SK-N-SH treated with all-trans-retinoic acid at 6 μM for 48 hours (cell line): ENCODE measurements around the gene TMEM82.

Experiments
- CSDC2 ChIP-seq: fragments of 250-450 bp; sonication (Bioruptor Pico); IDR thresholded peaks from 2 replicates; pipeline ENCODE4 v1.5.0; 2020; ENCODE audit warnings: mild to moderate bottlenecking, moderate library complexity
- OSR1 ChIP-seq: fragments of 250-450 bp; sonication (Bioruptor Pico); IDR thresholded peaks from 2 replicates; pipeline ENCODE4 v1.8.0; 2022; ENCODE audit warnings: moderate library complexity, mild to moderate bottlenecking, inconsistent platforms
- RARB ChIP-seq: fragments of 250-450 bp; sonication (Bioruptor Pico); IDR thresholded peaks from 2 replicates; pipeline ENCODE4 v1.8.0; 2021; ENCODE audit warnings: mild to moderate bottlenecking, moderate library complexity
- TCF4 ChIP-seq: fragments of 250-450 bp; sonication (Bioruptor Pico); IDR thresholded peaks from 2 replicates; pipeline ENCODE4 v1.8.0; 2021; ENCODE audit warnings: mild to moderate bottlenecking, moderate library complexity, borderline replicate concordance
- TOX ChIP-seq: fragments of 250-450 bp; sonication (Bioruptor Pico); IDR thresholded peaks from 2 replicates; pipeline ENCODE4 v1.8.0; 2021; ENCODE audit warnings: mild to moderate bottlenecking, moderate library complexity, borderline replicate concordance
- TSHZ2 ChIP-seq: fragments of 250-450 bp; sonication (Bioruptor Pico); IDR thresholded peaks from 2 replicates; pipeline ENCODE4 v1.5.0; 2020; ENCODE audit warnings: mild to moderate bottlenecking, moderate library complexity
- ZC3H10 ChIP-seq: fragments of 250-450 bp; sonication (Bioruptor Pico); IDR thresholded peaks from 2 replicates; pipeline ENCODE4 v1.5.1; 2021; ENCODE audit warnings: mild to moderate bottlenecking, moderate library complexity
- ZFP3 ChIP-seq: fragments of 250-450 bp; sonication (Bioruptor Pico); IDR thresholded peaks from 2 replicates; pipeline ENCODE4 v1.5.0; 2020; ENCODE audit warnings: mild to moderate bottlenecking, moderate library complexity
- ZFP30 ChIP-seq: fragments of 450-650 bp; formaldehyde crosslinking; IDR thresholded peaks from 2 replicates; pipeline ENCODE4 v1.5.0; 2022; ENCODE audit warnings: mild to moderate bottlenecking, moderate library complexity
- ZNF565 ChIP-seq: fragments of 450-650 bp; formaldehyde crosslinking; conservative IDR thresholded peaks from 2 replicates; pipeline ENCODE4 v1.5.0; 2020; ENCODE audit warnings: low read depth, mild to moderate bottlenecking, moderate library complexity
- TF ChIP-seq, protein P1 (sequence below): fragments of 250-450 bp; sonication (Bioruptor Pico); IDR thresholded peaks from 2 replicates; pipeline ENCODE4 v1.8.0; 2020; ENCODE audit warnings: mild to moderate bottlenecking, moderate library complexity, borderline replicate concordance

- TF ChIP-seq RARB (CRISPR knock-in tag): no peak
- TF ChIP-seq, protein P1, sequence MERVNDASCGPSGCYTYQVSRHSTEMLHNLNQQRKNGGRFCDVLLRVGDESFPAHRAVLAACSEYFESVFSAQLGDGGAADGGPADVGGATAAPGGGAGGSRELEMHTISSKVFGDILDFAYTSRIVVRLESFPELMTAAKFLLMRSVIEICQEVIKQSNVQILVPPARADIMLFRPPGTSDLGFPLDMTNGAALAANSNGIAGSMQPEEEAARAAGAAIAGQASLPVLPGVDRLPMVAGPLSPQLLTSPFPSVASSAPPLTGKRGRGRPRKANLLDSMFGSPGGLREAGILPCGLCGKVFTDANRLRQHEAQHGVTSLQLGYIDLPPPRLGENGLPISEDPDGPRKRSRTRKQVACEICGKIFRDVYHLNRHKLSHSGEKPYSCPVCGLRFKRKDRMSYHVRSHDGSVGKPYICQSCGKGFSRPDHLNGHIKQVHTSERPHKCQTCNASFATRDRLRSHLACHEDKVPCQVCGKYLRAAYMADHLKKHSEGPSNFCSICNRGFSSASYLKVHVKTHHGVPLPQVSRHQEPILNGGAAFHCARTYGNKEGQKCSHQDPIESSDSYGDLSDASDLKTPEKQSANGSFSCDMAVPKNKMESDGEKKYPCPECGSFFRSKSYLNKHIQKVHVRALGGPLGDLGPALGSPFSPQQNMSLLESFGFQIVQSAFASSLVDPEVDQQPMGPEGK (CRISPR knock-in tag): no peak
- TF ChIP-seq TSHZ2 (CRISPR knock-in tag): no peak
- TF ChIP-seq ZFP3 (CRISPR knock-in tag): no peak
- no peak for TF ChIP-seq CSDC2 (CRISPR knock-in tag)
- TF ChIP-seq OSR1 (CRISPR knock-in tag): no peak
- no peak for TF ChIP-seq ZC3H10 (CRISPR knock-in tag)
- no peak for TF ChIP-seq ZFP30
- no peak for TF ChIP-seq TCF4 (CRISPR knock-in tag)
- TF ChIP-seq ZNF565 (CRISPR knock-in tag): no peak
- TF ChIP-seq TOX (CRISPR knock-in tag): no peak
Measured at GRCh38 chr1:15720861-15721260, 21.4 kb upstream of the TMEM82 start.
